K562 (cell line): ENCODE measurements around the gene RPTOR. TPM values are rescaled to one million over a fixed set of nuclear protein-coding genes. Genes with fewer than 3 reads are reported as not detected.

Source experiments
- ATAC-seq: fragments of 200-7000 bp; cut with Tn5 transposase; 3 replicates; pipeline ENCODE4 v1.9.1; 2020; ENCODE audit warnings: moderate library complexity
- BruUV-seq: library from RNA; stranded (reverse); fragments of 400-500 nt; replicated peaks from 2 replicates; lab custom pipeline; 2021; lab: Mats Ljungman, UMichigan
- CTCF ChIA-PET: fragments of 300-600 bp; formaldehyde crosslinking; extraction: SDS; loops from one replicate; lab custom pipeline; 2021; ENCODE audit warnings: low intra/inter-chr PET ratio; lab: Yijun Ruan, JAX
- POLR2A ChIA-PET: fragments of 300-600, 350-650 bp; sonication (Branson Sonifier 250); formaldehyde crosslinking; extraction: SDS; loops from one replicate; lab custom pipeline; 2021; ENCODE audit warnings: antibody characterized with exemption, inconsistent platforms; lab: Yijun Ruan, JAX
- DNase-seq, 4 experiments: peaks; one replicate each; pipeline versions ENCODE4 v3.0.0 to v3.0.0-alpha.2; 2011 to 2018; ENCODE audit warnings: low spot score in 3 of 4, mixed read lengths in 3 of 4; ENCODE audit errors: extremely low read depth in 1 of 4
- FAIRE-seq: peaks from 2 replicates; lab custom pipeline; 2011; peaks lifted over from hg19 to GRCh38; lab: Jason Lieb, UNC
- H2AFZ ChIP-seq: 2 replicates; pipeline ENCODE4 v1.6.0; 2011; ENCODE audit warnings: low read depth, low read length, control low read depth, inconsistent platforms
- H3K27ac ChIP-seq: fragments of 200-600 bp; 3 replicates; pipeline ENCODE4 v1.8.0; 2011; ENCODE audit warnings: low read depth, mild to moderate bottlenecking, control low read depth, inconsistent platforms, low read length, moderate library complexity, mixed read lengths; ENCODE audit errors: extremely low read depth
- H3K27me3 ChIP-seq, 2 experiments: fragments of 300-600 bp in 1 of 2; 2 replicates in 1 of 2; 3 replicates in 1 of 2; pipeline versions ENCODE4 v1.6.0 to v1.8.0; 2011; ENCODE audit warnings: inconsistent platforms in 2 of 2, low read length in 2 of 2, mild to moderate bottlenecking in 1 of 2, mixed read lengths in 1 of 2, moderate library complexity in 1 of 2; ENCODE audit not compliant: control insufficient read depth in 2 of 2, insufficient read depth in 2 of 2
- H3K36me3 ChIP-seq: fragments of 300-600 bp; 3 replicates; pipeline ENCODE4 v1.8.0; 2011; ENCODE audit warnings: mild to moderate bottlenecking, low read length, inconsistent platforms; ENCODE audit not compliant: control insufficient read depth, insufficient read depth
- H3K4me1 ChIP-seq, 2 experiments: fragments of 200-600 bp in 1 of 2; replicated peaks in 1 of 2; 2 replicates in 1 of 2; 3 replicates in 1 of 2; pipeline versions ENCODE4 v1.5.1 to v1.8.0; 2011; ENCODE audit warnings: inconsistent platforms in 2 of 2, low read length in 2 of 2, mild to moderate bottlenecking in 1 of 2, mixed read lengths in 1 of 2, moderate library complexity in 1 of 2; ENCODE audit not compliant: control insufficient read depth in 2 of 2, insufficient read depth in 2 of 2
- H3K4me2 ChIP-seq: 2 replicates; pipeline ENCODE4 v1.6.1; 2011; ENCODE audit warnings: low read length, control low read depth, inconsistent platforms, mixed read lengths; ENCODE audit not compliant: insufficient read depth
- H3K4me3 ChIP-seq: fragments of 200-600 bp; sonication (generic), shearing (Covaris generic); 2 replicates; pipeline ENCODE4 v1.5.1; 2016; ENCODE audit warnings: control low read depth, inconsistent platforms
- H3K79me2 ChIP-seq: fragments of 200-600 bp; 3 replicates; pipeline ENCODE4 v1.8.0; 2011; ENCODE audit warnings: low read length, inconsistent platforms; ENCODE audit not compliant: control insufficient read depth, insufficient read depth
- H3K9ac ChIP-seq, 2 experiments: 2 replicates each; pipeline versions ENCODE4 v1.6.0 to v1.6.1; 2011; ENCODE audit warnings: low read depth in 2 of 2, low read length in 2 of 2, control low read depth in 1 of 2, inconsistent platforms in 1 of 2, mild to moderate bottlenecking in 1 of 2, mixed read lengths in 1 of 2; ENCODE audit not compliant: insufficient read depth in 1 of 2
- H3K9me1 ChIP-seq: one replicate; pipeline ENCODE4 v1.6.0; 2011; ENCODE audit warnings: inconsistent platforms, mild to moderate bottlenecking, low read length, moderate library complexity; ENCODE audit not compliant: control insufficient read depth, insufficient read depth
- H3K9me3 ChIP-seq: replicated peaks from 2 replicates; pipeline ENCODE4 v1.5.1; 2011; ENCODE audit warnings: low read depth, low read length, inconsistent platforms; ENCODE audit not compliant: control insufficient read depth, insufficient read depth
- H4K20me1 ChIP-seq: replicated peaks from 2 replicates; pipeline ENCODE4 v1.6.1; 2011; ENCODE audit warnings: low read length, inconsistent platforms, mixed read lengths; ENCODE audit not compliant: control insufficient read depth, insufficient read depth
- BCL6 ChIP-seq: fragments of 250-450 bp; sonication (Bioruptor Pico); IDR thresholded peaks from 2 replicates; pipeline ENCODE4 v1.4.0; 2020
- KLF10 ChIP-seq: fragments of 250-450 bp; sonication (Bioruptor Pico); IDR thresholded peaks from 2 replicates; pipeline ENCODE4 v1.6.1; 2021; ENCODE audit warnings: matching md5 sums
- WGBS: fragments of 100-300 bp; shearing (Covaris generic); methylation state at CpG from one replicate; pipeline ENCODE4 v1.1.6; 2016; ENCODE audit warnings: low coverage, mixed read lengths; ENCODE audit not compliant: insufficient coverage; ENCODE audit errors: missing lambda C conversion rate; 5-methylcytosine and 5-hydroxymethylcytosine counted together
- in situ Hi-C: fragments of 300-500 bp; cut with MboI; formaldehyde crosslinking; loops from 4 replicates; pipeline ENCODE4 v1.15.0; 2018; ENCODE audit warnings: inconsistent platforms, mixed read lengths
- intact Hi-C: fragments of 100-400 bp; cut with micrococcal nuclease; formaldehyde crosslinking; loops from 2 replicates; pipeline ENCODE4 v1.14.2; 2022
- polyA plus RNA-seq, 8 experiments: library from polyadenylated mRNA; depleted of rRNA in 4 of 8; stranded (reverse) in 5 of 8; unstranded in 3 of 8; fragments of >200 nt; fragmentation: Nextera tagmentation in 2 of 8; fragmentation: Illumina TruSeq in 1 of 8; extraction: Ambion mirVana in 2 of 8; extraction: Trizol in 1 of 8; gene quantifications; 2 replicates each; pipeline versions ENCODE4 v1.2.1 to v1.2.3, GENCODE V29; 2011 to 2014; ENCODE audit warnings: inconsistent platforms in 1 of 8, missing spikeins in 1 of 8
- total RNA-seq, 7 experiments: library from RNA; depleted of rRNA in 6 of 7; stranded (reverse); fragments of >200 nt in 6 of 7; fragmentation: Illumina TruSeq in 2 of 7; extraction: Trizol in 2 of 7; gene quantifications; 2 replicates each; pipeline versions ENCODE4 v1.2.1 to v1.2.3, GENCODE V29; 2011 to 2021; ENCODE audit warnings: low replicate concordance in 1 of 7
- TF ChIP-seq, protein P1 (sequence below), 3 experiments: fragments of 200-800 bp in 1 of 3; fragments of 250-450 bp in 1 of 3; fragments of 450-650 bp in 1 of 3; sonication (Bioruptor Pico) in 1 of 3; sonication (Bioruptor generic) in 1 of 3; formaldehyde crosslinking in 1 of 3; IDR thresholded peaks; 2 replicates each; pipeline versions ENCODE4 v1.6.1 to v1.8.0; 2016 to 2022; ENCODE audit warnings: mild to moderate bottlenecking in 2 of 3, missing genetic modification characterization in 2 of 3, missing compliant biosample characterization in 1 of 3, moderate library complexity in 1 of 3
- TF ChIP-seq, protein P2 (sequence below), 3 experiments: IDR thresholded peaks in 2 of 3; conservative IDR thresholded peaks in 1 of 3; 2 replicates each; pipeline ENCODE4 v1.5.1; 2011 to 2012; ENCODE audit warnings: low read length in 3 of 3, mild to moderate bottlenecking in 3 of 3, control low read depth in 2 of 3, improper control_type of control experiment in 1 of 3, inconsistent platforms in 1 of 3, low read depth in 1 of 3, mixed read lengths in 1 of 3, moderate library complexity in 1 of 3; ENCODE audit not compliant: insufficient read depth in 2 of 3

RPTOR gene
- total and polyA plus RNA-seq, 9 of the 15 experiments (the other 6 are each of a cell fraction or from before 2014, with no cell fraction given) = 0.24 to 54.1 (median 10.2) TPM

DNA sequence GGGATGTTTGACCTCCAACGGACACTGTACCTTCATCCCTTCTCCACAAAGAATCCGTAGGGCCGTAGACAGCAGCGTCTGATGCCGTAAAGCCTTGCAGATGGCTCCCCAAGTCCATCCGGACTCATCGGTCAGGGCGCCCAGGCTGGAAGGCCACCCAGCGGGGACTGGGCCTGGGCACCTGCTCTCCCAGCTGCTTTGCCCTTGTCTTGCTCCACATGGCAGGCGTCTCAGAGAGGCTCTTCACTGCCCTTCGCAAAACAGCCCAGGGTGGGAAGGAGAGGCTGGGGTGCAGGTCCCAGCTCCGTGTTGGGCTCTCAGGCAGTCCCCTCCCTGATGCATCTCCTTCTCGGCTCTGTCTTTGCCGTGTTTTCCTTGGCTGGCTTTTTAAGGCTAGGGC lies 6.2 kb upstream of the RPTOR start:
- WGBS = 28% methylated on average over 13 of the region's 14 CpGs
- no peak for TF ChIP-seq KLF10 (CRISPR knock-in tag)
- Histone ChIP-seq H4K20me1 (no peaks in the 10 kb centered on the region), H3K27me3 (peaks cover 15 to 37% of the 10 kb centered on the region in 2 experiments), H3K79me2 (no peaks in the 10 kb centered on the region), H3K9ac (no peak overlapping the region; a peak in 1 of 4 replicates), H3K9me3 (no peaks in the 10 kb centered on the region), H3K4me2 (no peak overlapping the region), H3K4me1 (peaks cover 0 to 4% of the 10 kb centered on the region in 2 experiments; a peak in 2 of 5 replicates), H2AFZ (no peak overlapping the region), H3K4me3 (no peak overlapping the region), H3K9me1 (no peaks in the 10 kb centered on the region), H3K36me3 (no peaks in the 10 kb centered on the region), H3K27ac (no peak overlapping the region)
- DNase-seq (no peak), ATAC-seq (no peak; the same call in 1 of the 3 replicates), FAIRE-seq (no peak)
- intact Hi-C loops = no loop called here
- in situ Hi-C loops = no loop called here
- POLR2A ChIA-PET = interaction anchor here (1.1 kb wide), 1 partner anchor 14 kb away, joined by 3 read pairs; no protein-coding TSS in a partner anchor
- CTCF ChIA-PET = no interaction called here
- BruUV-seq = no TSS peak

GRCh38 chr17:80539022-80539641 lies 5.5 kb upstream of the RPTOR start:
- Histone ChIP-seq H3K4me2 (0 out of 2 replicates have a peak overlapping the region, but pooled peaks have one; percentile 25), H3K36me3 (no peaks in the 10 kb centered on the region), H4K20me1 (no peaks in the 10 kb centered on the region), H3K27ac (no peak overlapping the region), H3K79me2 (no peaks in the 10 kb centered on the region), H3K4me3 (no peak overlapping the region), H2AFZ (no peak overlapping the region), H3K27me3 (peaks cover 15 to 37% of the 10 kb centered on the region in 2 experiments)
- DNase-seq = peak in 2 of 4 experiments; percentile 23 to 36
- in situ Hi-C loops = no loop called here
- no TSS peak for BruUV-seq
- POLR2A ChIA-PET = interaction anchor here (1.1 kb wide), 1 partner anchor 15 kb away, joined by 3 read pairs; no protein-coding TSS in a partner anchor
- TF ChIP-seq, protein P1, sequence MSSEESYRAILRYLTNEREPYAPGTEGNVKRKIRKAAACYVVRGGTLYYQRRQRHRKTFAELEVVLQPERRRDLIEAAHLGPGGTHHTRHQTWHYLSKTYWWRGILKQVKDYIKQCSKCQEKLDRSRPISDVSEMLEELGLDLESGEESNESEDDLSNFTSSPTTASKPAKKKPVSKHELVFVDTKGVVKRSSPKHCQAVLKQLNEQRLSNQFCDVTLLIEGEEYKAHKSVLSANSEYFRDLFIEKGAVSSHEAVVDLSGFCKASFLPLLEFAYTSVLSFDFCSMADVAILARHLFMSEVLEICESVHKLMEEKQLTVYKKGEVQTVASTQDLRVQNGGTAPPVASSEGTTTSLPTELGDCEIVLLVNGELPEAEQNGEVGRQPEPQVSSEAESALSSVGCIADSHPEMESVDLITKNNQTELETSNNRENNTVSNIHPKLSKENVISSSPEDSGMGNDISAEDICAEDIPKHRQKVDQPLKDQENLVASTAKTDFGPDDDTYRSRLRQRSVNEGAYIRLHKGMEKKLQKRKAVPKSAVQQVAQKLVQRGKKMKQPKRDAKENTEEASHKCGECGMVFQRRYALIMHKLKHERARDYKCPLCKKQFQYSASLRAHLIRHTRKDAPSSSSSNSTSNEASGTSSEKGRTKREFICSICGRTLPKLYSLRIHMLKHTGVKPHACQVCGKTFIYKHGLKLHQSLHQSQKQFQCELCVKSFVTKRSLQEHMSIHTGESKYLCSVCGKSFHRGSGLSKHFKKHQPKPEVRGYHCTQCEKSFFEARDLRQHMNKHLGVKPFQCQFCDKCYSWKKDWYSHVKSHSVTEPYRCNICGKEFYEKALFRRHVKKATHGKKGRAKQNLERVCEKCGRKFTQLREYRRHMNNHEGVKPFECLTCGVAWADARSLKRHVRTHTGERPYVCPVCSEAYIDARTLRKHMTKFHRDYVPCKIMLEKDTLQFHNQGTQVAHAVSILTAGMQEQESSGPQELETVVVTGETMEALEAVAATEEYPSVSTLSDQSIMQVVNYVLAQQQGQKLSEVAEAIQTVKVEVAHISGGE (CRISPR knock-in tag; IDR thresholded peaks at IDR 0.05) = 0 out of 6 replicates have a peak, but pooled peaks of 1 of the 3 experiments have one; percentile 30
- no peak for TF ChIP-seq BCL6 (CRISPR knock-in tag)
- TF ChIP-seq, protein P2, sequence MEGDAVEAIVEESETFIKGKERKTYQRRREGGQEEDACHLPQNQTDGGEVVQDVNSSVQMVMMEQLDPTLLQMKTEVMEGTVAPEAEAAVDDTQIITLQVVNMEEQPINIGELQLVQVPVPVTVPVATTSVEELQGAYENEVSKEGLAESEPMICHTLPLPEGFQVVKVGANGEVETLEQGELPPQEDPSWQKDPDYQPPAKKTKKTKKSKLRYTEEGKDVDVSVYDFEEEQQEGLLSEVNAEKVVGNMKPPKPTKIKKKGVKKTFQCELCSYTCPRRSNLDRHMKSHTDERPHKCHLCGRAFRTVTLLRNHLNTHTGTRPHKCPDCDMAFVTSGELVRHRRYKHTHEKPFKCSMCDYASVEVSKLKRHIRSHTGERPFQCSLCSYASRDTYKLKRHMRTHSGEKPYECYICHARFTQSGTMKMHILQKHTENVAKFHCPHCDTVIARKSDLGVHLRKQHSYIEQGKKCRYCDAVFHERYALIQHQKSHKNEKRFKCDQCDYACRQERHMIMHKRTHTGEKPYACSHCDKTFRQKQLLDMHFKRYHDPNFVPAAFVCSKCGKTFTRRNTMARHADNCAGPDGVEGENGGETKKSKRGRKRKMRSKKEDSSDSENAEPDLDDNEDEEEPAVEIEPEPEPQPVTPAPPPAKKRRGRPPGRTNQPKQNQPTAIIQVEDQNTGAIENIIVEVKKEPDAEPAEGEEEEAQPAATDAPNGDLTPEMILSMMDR (IDR thresholded peaks at IDR 0.05 in 2 of 3, conservative IDR thresholded peaks at IDR 0.05 in 1 of 3; ENCODE audit: insufficient read depth in 2 of 3, low read depth in 1 of 3, low read length in 3 of 3) = 0 out of 6 replicates have a peak, but pooled peaks of 1 of the 3 experiments have one; percentile 11
- TF ChIP-seq, all 486 proteins: peak for 2
- H3K9me1 ChIP-seq = no peaks in the 10 kb centered on the region
- 4% methylated on average over 12 of the region's 12 CpGs for WGBS
- intact Hi-C loops = no loop called here
- H3K9ac ChIP-seq = no peak overlapping the region
- ATAC-seq = peak; percentile 59; the same call in 2 of the 3 replicates
- CTCF ChIA-PET = no interaction called here
- H3K4me1 ChIP-seq = peaks cover 0 to 4% of the 10 kb centered on the region in 2 experiments; a peak in 2 of 5 replicates
- H3K9me3 ChIP-seq = no peaks in the 10 kb centered on the region
- peak; percentile 49 for FAIRE-seq
